IMR-90 (cell line): ENCODE results near the gene ALAD. TPM values are rescaled to one million over a fixed set of nuclear protein-coding genes. Genes with fewer than 3 reads are reported as not detected.
"Not testable (repeated sequence)": the region's sequence is repeated elsewhere in the genome, so short reads cannot be mapped to it uniquely, and the experiment has no call there.

ENCODE experiments used
- ATAC-seq: fragments of 200-7000 bp; cut with Tn5 transposase; 2 replicates; pipeline ENCODE4 v1.9.1; 2020; ENCODE audit warnings: low read depth, mild to moderate bottlenecking, moderate library complexity
- BruUV-seq: library from RNA; stranded (reverse); fragments of 400-500 nt; replicated peaks from 2 replicates; lab custom pipeline; 2021; lab: Mats Ljungman, UMichigan
- CTCF ChIA-PET: fragments of 300-600 bp; formaldehyde crosslinking; extraction: SDS; loops from one replicate; lab custom pipeline; 2021; ENCODE audit warnings: antibody characterized with exemption; lab: Yijun Ruan, JAX
- POLR2A ChIA-PET: fragments of 300-600 bp; sonication (Branson Sonifier 250); formaldehyde crosslinking; loops from one replicate; lab custom pipeline; 2022; ENCODE audit warnings: antibody characterized with exemption; ENCODE audit not compliant: unreplicated experiment; lab: Charles Lee
- DNase-seq: peaks from one replicate; pipeline ENCODE4 v3.0.0; 2013
- H2AFZ ChIP-seq: replicated peaks from 2 replicates; pipeline ENCODE3; 2013; ENCODE audit warnings: low read length, mild to moderate bottlenecking; ENCODE audit not compliant: poor library complexity
- H2AK5ac ChIP-seq: 2 replicates; pipeline ENCODE4 v1.6.1; 2013; ENCODE audit warnings: low read depth, low read length, inconsistent platforms
- H2AK9ac ChIP-seq: replicated peaks from 2 replicates; pipeline ENCODE3; 2013; ENCODE audit warnings: mild to moderate bottlenecking, low read depth, low read length, moderate library complexity; ENCODE audit not compliant: poor library complexity
- H2BK120ac ChIP-seq: 2 replicates; pipeline ENCODE4 v1.6.1; 2013; ENCODE audit warnings: low read depth, low read length, inconsistent platforms
- H2BK15ac ChIP-seq: 3 replicates; pipeline ENCODE4 v1.6.1; 2013; ENCODE audit warnings: low read depth, low read length, inconsistent platforms
- H2BK20ac ChIP-seq: 2 replicates; pipeline ENCODE4 v1.6.1; 2013; ENCODE audit warnings: low read depth, mild to moderate bottlenecking, inconsistent platforms, low read length, moderate library complexity
- H2BK5ac ChIP-seq: 2 replicates; pipeline ENCODE4 v1.6.1; 2013; ENCODE audit warnings: mild to moderate bottlenecking, low read depth, low read length, inconsistent platforms; ENCODE audit not compliant: poor library complexity, severe bottlenecking
- H3K14ac ChIP-seq: replicated peaks from 2 replicates; pipeline ENCODE4 v1.6.1; 2013; ENCODE audit warnings: low read depth, low read length, inconsistent platforms
- H3K18ac ChIP-seq: 2 replicates; pipeline ENCODE4 v1.6.1; 2013; ENCODE audit warnings: low read depth, low read length, control low read depth
- H3K23ac ChIP-seq: 2 replicates; pipeline ENCODE4 v1.6.1; 2013; ENCODE audit warnings: low read depth, low read length, inconsistent platforms
- H3K27ac ChIP-seq: 2 replicates; pipeline ENCODE4 v1.5.1; 2013; ENCODE audit warnings: mild to moderate bottlenecking, control low read depth, low read length; ENCODE audit not compliant: insufficient read depth
- H3K27me3 ChIP-seq: 2 replicates; pipeline ENCODE4 v1.6.1; 2013; ENCODE audit warnings: low read length; ENCODE audit not compliant: control insufficient read depth, insufficient read depth
- H3K36me3 ChIP-seq: 2 replicates; pipeline ENCODE4 v1.6.1; 2013; ENCODE audit warnings: low read length, mixed read lengths; ENCODE audit not compliant: control insufficient read depth, insufficient read depth
- H3K4ac ChIP-seq: 2 replicates; pipeline ENCODE4 v1.6.1; 2013; ENCODE audit warnings: low read depth, low read length, inconsistent platforms
- H3K4me1 ChIP-seq: 2 replicates; pipeline ENCODE4 v1.6.1; 2013; ENCODE audit warnings: low read length, mixed read lengths; ENCODE audit not compliant: control insufficient read depth, insufficient read depth
- H3K4me2 ChIP-seq: 2 replicates; pipeline ENCODE4 v1.6.1; 2013; ENCODE audit warnings: low read depth, mild to moderate bottlenecking, control low read depth, low read length, moderate library complexity
- H3K4me3 ChIP-seq: 2 replicates; pipeline ENCODE4 v1.5.1; 2013; ENCODE audit warnings: low read depth, mild to moderate bottlenecking, control low read depth, low read length, moderate library complexity; ENCODE audit not compliant: insufficient read depth
- H3K56ac ChIP-seq: 2 replicates; pipeline ENCODE4 v1.6.1; 2013; ENCODE audit warnings: low read length, inconsistent platforms; ENCODE audit not compliant: insufficient read depth; ENCODE audit errors: extremely low read depth
- H3K79me1 ChIP-seq, 2 experiments: 2 replicates each; pipeline ENCODE4 v1.6.1; 2013; ENCODE audit warnings: low read length in 2 of 2, inconsistent platforms in 1 of 2, low read depth in 1 of 2
- H3K9ac ChIP-seq: 2 replicates; pipeline ENCODE4 v1.6.1; 2013; ENCODE audit warnings: low read depth, low read length, control low read depth
- H3K9me1 ChIP-seq: 2 replicates; pipeline ENCODE4 v1.6.1; 2013; ENCODE audit warnings: low read length, inconsistent platforms; ENCODE audit not compliant: insufficient read depth
- H3K9me3 ChIP-seq: 2 replicates; pipeline ENCODE4 v1.6.1; 2013; ENCODE audit warnings: low read length; ENCODE audit not compliant: control insufficient read depth, insufficient read depth
- H4K20me1 ChIP-seq: 2 replicates; pipeline ENCODE4 v1.6.1; 2013; ENCODE audit warnings: low read length, inconsistent platforms; ENCODE audit not compliant: insufficient read depth
- H4K5ac ChIP-seq: 2 replicates; pipeline ENCODE4 v1.6.1; 2013; ENCODE audit warnings: mild to moderate bottlenecking, low read depth, low read length, control low read depth
- H4K8ac ChIP-seq, 2 experiments: 2 replicates each; pipeline ENCODE4 v1.6.1; 2013; ENCODE audit warnings: low read depth in 2 of 2, low read length in 2 of 2, control low read depth in 1 of 2, inconsistent platforms in 1 of 2
- H4K91ac ChIP-seq: 2 replicates; pipeline ENCODE4 v1.6.1; 2013; ENCODE audit warnings: low read depth, low read length, inconsistent platforms; ENCODE audit not compliant: insufficient read depth
- MAFK ChIP-seq: IDR thresholded peaks from 2 replicates; pipeline ENCODE4 v1.6.1; 2012; ENCODE audit warnings: low read depth, low read length, improper control_type of control experiment
- POLR2A ChIP-seq: IDR thresholded peaks from 2 replicates; pipeline ENCODE4 v1.6.1; 2012; ENCODE audit warnings: mild to moderate bottlenecking, low read depth, low read length
- WGBS, 2 experiments: methylation state at CpG; one replicate each; pipeline versions ENCODE4 v1.1.5 to v1.1.7; 2013; ENCODE audit warnings: missing lambda C conversion rate in 2 of 2; ENCODE audit not compliant: insufficient read length in 1 of 2; ENCODE audit errors: extremely low coverage in 2 of 2; 5-methylcytosine and 5-hydroxymethylcytosine counted together
- dilution Hi-C: fragments of 300-500 bp; cut with HindIII; formaldehyde crosslinking; loops from one replicate; pipeline ENCODE4 v1.14.3; 2018; ENCODE audit warnings: low sequenced_read_pairs; ENCODE audit not compliant: unreplicated experiment
- in situ Hi-C: fragments of 300-500 bp; cut with MboI; formaldehyde crosslinking; loops from 3 replicates; pipeline ENCODE4 v1.14.3; 2019; ENCODE audit warnings: low sequenced_read_pairs, inconsistent platforms, mixed read lengths
- intact Hi-C: fragments of 100-400 bp; cut with micrococcal nuclease; formaldehyde crosslinking; loops from 2 replicates; pipeline ENCODE4 v1.10.0; 2022
- polyA plus RNA-seq, 3 experiments: library from polyadenylated mRNA; depleted of rRNA; stranded (reverse); fragments of >200 nt; gene quantifications; 2 replicates each; pipeline ENCODE4 v1.2.3, GENCODE V29; 2012; ENCODE audit warnings: low replicate concordance in 1 of 3
- total RNA-seq: library from RNA; depleted of rRNA; stranded (reverse); fragments of >200 nt; gene quantifications from 2 replicates; pipeline ENCODE4 v1.2.3, GENCODE V29; 2012

The ALAD gene
- total and polyA plus RNA-seq, 2 of the 4 experiments (the other 2 are of a cell fraction), result 11.1 to 15.6 TPM

DNA sequence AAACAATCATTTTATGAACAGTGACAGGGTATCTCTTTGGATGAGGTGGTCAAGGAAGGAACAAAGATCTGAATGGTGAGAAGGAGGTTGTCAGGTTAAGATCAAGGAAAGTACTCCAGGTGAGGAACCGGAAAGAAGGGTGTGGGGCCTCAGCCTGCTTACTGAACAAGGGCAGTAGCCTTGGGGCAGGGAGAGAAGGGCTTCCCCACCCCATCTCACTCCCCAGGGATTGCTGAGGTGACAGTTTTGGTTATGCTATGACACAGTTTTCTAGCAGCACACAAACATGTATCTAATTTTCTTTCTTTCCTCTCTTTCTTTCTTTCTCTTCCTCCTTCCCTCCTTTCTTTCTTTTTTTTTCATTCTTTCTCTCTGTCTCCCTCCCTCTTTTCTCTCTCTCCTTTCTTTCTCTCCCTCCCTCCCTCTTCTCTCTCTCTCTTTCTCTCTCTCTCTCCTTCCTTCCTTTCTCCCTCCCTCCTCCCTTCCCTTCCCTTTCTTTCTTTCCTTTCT lies 20.2 kb downstream of the ALAD start:
- Histone ChIP-seq H2BK20ac (no peak overlapping the region), H3K27ac (no peak overlapping the region), H3K14ac (no peak overlapping the region), H2AK9ac (no peak overlapping the region), H3K4me2 (no peak overlapping the region), H3K23ac (no peak overlapping the region), H3K9me1 (no peaks in the 10 kb centered on the region), H3K36me3 (no peaks in the 10 kb centered on the region), H2AK5ac (no peak overlapping the region), H3K4me3 (no peak overlapping the region), H4K20me1 (no peaks in the 10 kb centered on the region), H3K9ac (no peak overlapping the region), H4K8ac (no peak overlapping the region), H2AFZ (peak overlapping the region; percentile 58), H3K4ac (no peak overlapping the region), H4K5ac (no peak overlapping the region), H3K56ac (no peak overlapping the region), H2BK5ac (no peak overlapping the region), H3K9me3 (no peaks in the 10 kb centered on the region), H3K18ac (no peak overlapping the region), H3K79me1 (no peaks in the 10 kb centered on the region), H2BK15ac (no peak overlapping the region), H4K91ac (no peak overlapping the region), H3K4me1 (peaks cover 2% of the 10 kb centered on the region; the same call in 1 of the 2 replicates), H2BK120ac (no peak overlapping the region), H3K27me3 (no peaks in the 10 kb centered on the region; the same call in 1 of the 2 replicates)
- ChIA-PET CTCF (no interaction called here), POLR2A (no interaction called here)
- no CpG with 5 or more reads among the region's 1 CpG for WGBS, 2 experiments
- intact Hi-C loops, result no loop called here
- DNase-seq (no peak), ATAC-seq (no peak)
- dilution Hi-C loops, result no loop called here
- in situ Hi-C loops, result no loop called here
- no TSS peak for BruUV-seq
- TF ChIP-seq POLR2A (no peak), MAFK (peak; percentile 77)

- H3K4me3 ChIP-seq, POLR2A ChIA-PET, H3K4me1 ChIP-seq, H3K14ac ChIP-seq, DNase-seq, in situ Hi-C loops, H3K4me2 ChIP-seq, H2BK15ac ChIP-seq, H3K23ac ChIP-seq, H2BK120ac ChIP-seq, H4K91ac ChIP-seq, intact Hi-C loops, H2AK9ac ChIP-seq, BruUV-seq, H2AFZ ChIP-seq, H3K4ac ChIP-seq, H3K36me3 ChIP-seq, H4K8ac ChIP-seq, H3K56ac ChIP-seq, ATAC-seq, H3K27me3 ChIP-seq, dilution Hi-C loops, H2AK5ac ChIP-seq, H3K9me1 ChIP-seq, CTCF ChIA-PET, H3K79me1 ChIP-seq, H2BK5ac ChIP-seq, H4K20me1 ChIP-seq, H3K18ac ChIP-seq, H3K9me3 ChIP-seq, H4K5ac ChIP-seq, H2BK20ac ChIP-seq, H3K27ac ChIP-seq, H3K9ac ChIP-seq: not testable (repeated sequence)
- WGBS, 2 experiments, result no CpG with 5 or more reads among the region's 2 CpGs
These were observed 21.3 kb downstream of the ALAD start for GRCh38 chr9:113379829-113380210.
